Measurements from ENCODE around the gene HSD17B1.

DNA sequence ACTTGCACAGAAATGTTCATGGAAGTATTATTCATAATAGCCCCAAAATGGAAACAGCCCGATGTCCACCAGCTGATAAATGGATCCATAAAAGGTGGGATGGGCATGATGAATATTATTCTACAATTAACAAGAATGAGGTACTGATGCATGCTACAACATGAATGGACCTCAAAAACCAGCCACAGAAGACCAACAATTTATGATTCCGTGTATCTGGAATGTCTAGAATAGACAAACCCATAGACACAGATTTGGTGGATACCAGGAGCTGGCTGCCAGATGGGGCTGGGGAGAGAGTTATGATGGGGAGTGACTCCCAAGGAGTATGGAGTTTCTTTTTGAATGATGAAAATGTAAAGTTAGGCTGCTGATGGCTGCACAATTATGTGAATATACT lies 27.5 kb upstream of the HSD17B1 start:
- TF ChIP-seq, protein P1, sequence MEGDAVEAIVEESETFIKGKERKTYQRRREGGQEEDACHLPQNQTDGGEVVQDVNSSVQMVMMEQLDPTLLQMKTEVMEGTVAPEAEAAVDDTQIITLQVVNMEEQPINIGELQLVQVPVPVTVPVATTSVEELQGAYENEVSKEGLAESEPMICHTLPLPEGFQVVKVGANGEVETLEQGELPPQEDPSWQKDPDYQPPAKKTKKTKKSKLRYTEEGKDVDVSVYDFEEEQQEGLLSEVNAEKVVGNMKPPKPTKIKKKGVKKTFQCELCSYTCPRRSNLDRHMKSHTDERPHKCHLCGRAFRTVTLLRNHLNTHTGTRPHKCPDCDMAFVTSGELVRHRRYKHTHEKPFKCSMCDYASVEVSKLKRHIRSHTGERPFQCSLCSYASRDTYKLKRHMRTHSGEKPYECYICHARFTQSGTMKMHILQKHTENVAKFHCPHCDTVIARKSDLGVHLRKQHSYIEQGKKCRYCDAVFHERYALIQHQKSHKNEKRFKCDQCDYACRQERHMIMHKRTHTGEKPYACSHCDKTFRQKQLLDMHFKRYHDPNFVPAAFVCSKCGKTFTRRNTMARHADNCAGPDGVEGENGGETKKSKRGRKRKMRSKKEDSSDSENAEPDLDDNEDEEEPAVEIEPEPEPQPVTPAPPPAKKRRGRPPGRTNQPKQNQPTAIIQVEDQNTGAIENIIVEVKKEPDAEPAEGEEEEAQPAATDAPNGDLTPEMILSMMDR (IDR thresholded peaks at IDR 0.05 in 4 of 5, conservative IDR thresholded peaks at IDR 0.05 in 1 of 5), result no peak
- TF ChIP-seq POLR2A (IDR thresholded peaks at IDR 0.05), result no peak
